Dermis microvascular lymphatic vessel endothelial cell (primary cell): ENCODE data around the gene CCDC194. TPM values are rescaled to one million over a fixed set of nuclear protein-coding genes. Genes with fewer than 3 reads are reported as not detected.

Source experiments
- DNase-seq, 2 donors: peaks; one replicate each; pipeline versions ENCODE4 v3.0.0 to v3.0.0-alpha.2; 2010; ENCODE audit warnings: low read depth in 2 of 2
- total RNA-seq: library from RNA; depleted of rRNA; stranded (reverse); fragments of >200 nt; gene quantifications from 2 replicates; pipeline ENCODE4 v1.2.1, GENCODE V29; 2014

CCDC194 gene
- total RNA-seq, 1 donor from 2014 or later, result not detected

DNA sequence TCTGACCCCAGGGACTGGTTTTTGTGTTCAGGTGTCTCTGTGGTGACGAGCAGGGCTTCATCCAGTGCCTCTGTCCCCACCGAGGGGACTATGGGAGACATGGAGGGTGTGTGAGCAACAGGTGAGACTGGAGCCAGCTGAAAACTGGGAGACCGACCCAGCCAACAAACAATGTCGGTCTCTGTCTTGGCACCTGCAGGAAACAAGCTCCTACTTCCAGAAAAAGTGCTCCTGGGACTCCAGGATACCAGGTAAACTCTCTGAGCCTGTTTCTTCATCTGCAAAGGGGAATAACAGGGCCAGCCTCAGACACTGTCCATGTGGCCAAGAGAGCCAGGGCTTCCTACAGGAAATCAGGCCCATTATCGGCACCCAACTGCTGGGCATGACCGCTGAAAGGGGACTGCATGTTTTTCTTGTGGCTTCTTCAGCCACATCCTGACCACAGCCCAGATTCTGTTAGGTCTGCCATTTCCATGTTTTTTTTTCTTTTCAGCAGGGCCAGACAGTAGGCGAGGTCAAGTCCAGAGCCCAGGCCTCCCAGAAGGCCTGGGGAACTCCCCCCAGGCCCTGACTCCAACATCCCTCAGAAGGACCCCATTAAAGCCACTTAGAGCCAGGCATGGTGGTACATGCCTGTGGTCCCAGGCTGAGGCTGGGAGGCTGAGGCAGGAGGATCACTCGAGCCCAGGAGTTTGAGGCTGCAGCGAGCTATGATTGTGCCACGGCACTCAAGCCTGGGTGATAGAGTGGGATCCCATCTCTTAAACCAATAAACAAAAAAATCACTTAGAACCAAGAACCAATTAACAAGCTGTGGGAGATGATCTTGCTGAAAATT is 12.3 kb upstream of the CCDC194 start:
- peak in 1 of 2 donors; percentile 19 for DNase-seq

DNA sequence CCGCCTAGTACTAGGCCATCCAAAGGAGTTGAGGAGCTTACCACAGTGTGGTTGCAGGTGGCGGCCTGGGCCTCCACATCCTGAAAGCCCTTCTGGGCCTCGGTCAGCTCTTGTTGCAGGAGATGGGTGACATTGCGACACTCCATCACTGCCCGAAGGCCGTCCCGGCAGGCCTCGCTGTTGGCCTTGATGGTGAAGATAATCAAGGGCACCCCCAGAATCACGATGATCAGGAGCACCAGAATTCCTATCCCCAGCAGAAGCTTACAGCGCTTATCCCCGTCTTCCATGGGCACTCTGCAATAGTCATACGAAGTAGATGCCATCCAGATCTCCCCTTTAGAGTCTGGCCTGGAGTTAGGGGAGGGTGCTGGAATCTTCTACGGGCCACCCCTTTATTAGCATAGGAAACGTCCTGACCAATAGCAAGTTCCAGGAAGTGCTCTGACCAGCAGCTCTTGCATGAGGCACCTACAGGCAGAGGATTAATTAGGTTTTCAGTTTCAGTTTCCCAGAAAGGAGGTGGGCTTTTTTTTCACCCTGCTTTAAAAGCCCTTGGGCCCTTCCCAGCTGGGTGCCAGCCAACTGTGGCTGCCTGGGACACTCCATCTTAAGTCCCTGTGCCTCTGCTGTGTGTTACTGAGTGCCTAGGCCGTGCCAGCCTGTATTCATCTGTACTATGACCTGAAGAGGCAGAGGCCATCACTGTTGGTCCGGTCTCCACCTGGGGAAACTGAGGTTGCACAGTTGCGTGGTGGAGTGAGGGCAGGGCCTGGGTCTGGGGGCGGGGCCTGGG is 11.5 kb upstream of the CCDC194 start, which contains the start of gene BST2:
TSS of gene BST2 (minus strand) at position 381 of the 796 bp plus-strand sequence. CDS start at position 326, 55 bp downstream.
- peak in 1 of 2 donors; percentile 34 for DNase-seq

DNA sequence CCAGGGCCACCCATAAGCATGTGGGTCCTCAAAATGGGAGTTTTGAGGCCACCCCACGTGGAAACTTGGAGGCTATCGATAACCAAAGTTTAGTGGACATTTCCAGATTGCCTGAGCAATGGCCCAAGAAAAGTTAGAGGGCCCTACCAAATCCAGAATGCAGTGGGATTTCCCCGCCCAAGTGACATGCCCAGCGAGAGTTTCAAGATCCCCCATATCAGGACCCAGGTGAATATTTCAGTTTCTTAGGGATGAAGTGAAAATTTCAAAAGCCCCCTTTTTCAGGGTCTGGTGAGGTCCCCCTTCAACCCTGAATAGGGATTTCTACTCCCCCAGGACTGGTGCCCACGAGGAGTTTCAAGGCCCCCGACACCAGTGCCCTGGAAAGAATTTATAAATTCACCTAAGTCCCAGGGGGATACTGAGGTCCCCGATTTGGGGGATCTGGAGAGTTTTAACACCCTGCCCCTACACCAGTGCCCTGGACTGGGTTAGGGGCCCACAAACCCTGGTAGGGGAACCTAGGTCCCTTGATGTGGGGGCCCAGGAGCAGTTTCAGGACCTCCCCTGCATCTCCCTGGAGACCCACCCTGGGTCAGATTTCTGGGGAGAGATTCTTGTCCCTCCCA is 10.7 kb upstream of the CCDC194 start:
- no peak for DNase-seq

DNA sequence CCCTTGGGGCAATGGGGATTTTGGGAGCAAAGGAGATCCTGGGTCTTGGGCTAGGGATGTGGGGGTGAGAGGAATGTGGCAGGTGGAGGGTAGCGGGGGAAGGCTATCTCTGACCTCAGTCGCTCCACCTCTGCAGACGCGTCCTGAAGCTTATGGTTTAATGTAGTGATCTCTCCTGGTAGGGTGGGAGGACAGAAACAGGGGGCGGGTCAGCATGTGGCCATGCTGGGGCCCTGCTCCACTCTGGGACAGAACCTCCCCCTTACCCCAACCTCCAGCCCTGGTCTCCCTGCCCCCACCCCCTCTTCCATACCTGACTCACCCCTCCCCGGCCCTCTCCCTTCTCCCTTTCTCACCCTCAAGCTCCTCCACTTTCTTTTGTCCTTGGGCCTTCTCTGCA is 10.0 kb upstream of the CCDC194 start:
- DNase-seq, result no peak

DNA sequence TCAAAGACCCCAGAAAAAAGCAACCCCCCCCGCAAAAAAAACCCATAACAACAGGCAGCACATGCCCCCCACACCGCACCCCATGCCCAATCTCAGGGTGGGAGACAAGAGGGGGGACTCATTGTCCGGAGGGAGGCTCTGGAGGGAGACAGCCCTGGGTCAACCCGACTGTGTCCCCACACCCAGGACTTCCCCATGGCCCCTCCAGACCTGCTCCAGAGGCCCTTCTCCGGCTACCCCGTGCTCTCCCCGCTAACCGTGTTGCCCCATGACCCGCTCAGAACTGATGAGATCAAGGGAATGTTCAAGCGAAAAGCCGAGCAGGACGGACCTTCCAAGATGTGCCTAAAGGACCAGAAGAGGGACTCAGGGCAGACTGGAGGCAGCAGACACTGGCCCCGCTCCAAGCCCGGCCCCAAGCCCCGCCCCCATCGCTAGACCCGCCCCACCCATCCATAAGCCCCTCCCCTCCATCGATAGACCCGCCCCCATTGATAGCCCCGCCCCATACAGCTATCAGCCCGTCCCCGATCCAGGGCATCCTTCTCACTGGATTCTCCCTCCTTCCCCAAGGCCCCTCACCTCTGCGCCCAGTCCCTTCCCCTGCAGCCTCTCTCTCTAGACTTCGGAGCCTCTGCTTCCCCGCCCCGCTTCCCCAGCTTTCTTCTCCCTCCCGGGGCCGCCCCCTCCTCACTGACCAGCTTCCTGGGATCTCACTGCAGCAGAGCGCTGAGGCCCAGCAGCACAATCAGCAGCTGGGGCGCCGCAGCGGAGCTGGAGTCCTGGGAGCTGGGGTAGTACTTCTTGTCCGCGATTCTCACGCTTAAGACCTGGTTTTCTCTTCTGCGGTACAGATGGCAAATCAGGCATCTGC is 9.2 kb upstream of the CCDC194 start:
- DNase-seq, result no peak

DNA sequence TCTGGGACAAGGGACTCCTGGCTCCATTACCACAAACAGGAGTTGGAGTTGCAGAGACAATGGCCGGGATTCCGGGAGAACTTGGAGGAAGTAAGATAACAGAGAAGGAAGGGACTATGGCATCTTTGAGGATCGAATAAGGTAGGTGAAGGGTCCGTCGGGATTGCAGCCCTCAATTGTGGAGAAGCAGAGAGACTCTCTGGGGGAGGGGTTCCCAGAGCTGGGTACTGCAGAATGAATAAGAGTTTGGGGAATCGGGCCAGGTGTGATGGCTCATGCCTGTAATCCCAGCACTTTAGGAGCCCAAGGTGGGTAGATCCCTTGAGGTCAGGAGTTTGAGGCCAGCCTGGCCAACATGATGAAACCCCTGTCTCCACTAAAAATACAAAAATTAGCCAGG is 7.6 kb upstream of the CCDC194 start:
- DNase-seq, result no peak

DNA sequence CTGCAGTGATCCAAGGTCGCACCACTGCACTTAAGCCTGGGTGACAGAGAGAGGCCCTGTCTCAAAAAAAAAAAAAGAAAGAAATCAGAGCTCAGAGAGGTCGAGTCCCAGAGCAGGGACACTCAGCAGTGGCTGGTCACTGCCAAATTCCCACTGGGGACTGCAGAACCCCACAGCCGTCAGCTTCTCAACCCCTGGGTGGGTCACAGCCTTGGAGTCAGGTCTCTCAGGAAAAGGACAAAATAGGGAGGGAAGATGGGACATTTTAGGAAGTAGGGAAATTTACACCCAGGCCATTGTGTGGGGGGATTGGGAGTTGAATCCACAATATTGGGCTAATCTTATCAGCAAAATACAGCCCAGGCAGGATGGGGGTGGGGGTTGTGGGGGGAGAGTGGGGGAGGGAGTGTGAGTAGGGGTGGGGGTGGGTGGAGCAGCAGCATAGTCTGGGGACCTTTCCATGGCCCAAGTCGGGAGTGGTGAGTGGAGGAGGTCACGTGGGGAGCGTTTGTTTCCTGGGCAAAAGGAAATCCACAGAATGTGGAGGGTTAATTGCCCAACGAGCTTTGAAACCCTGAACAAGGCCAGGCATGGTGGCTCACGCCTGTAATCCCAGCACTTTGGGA is 5.0 kb upstream of the CCDC194 start:
- DNase-seq, result no peak

DNA sequence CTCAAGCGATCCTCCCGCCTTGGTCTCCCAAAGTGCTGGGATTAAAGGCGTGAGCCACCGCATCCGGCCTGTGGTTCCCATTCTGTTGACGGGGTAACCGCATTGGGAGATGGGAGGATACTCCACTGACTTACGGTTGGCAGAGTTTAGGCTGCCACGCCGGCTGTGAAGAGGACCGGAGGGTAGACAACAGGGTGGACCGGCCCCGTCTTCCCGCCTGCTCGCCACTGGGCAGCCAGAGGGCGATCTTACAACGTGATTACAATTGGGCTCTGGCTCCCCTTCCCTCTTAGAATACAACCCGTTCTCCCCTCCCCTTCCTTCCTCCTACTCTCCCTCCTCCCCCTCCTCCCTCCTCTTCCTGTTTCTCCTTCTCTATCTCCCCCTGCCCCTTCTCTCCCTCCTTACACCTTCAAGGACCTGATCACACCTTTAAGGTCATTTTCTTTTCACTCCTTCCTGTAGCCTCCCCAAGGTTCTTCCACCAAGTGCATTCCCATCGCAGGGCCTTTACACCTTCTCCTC is 957 bp upstream of the CCDC194 start:
- DNase-seq, result peak; percentile 49 to 73

DNA sequence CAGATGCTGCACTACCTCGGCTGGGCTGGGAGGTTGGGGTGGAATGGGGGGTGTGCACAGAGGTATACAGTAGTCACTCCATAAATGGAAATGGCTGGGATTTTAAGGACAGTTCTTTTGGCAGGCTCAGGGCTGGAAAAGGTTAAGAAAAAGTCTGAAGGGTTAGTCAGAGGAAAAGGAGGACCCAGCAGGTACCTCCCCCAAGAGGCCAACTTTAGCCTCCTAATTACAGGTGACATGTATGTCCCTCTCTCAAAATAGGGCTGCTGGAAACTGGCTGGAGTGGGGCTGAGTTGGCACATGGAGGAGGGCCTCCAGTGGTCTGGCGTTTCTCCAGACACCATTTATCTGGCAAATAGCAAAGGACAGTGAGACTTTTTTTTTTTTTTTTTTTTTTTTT is 994 bp downstream of the CCDC194 start:
- DNase-seq, result no peak

DNA sequence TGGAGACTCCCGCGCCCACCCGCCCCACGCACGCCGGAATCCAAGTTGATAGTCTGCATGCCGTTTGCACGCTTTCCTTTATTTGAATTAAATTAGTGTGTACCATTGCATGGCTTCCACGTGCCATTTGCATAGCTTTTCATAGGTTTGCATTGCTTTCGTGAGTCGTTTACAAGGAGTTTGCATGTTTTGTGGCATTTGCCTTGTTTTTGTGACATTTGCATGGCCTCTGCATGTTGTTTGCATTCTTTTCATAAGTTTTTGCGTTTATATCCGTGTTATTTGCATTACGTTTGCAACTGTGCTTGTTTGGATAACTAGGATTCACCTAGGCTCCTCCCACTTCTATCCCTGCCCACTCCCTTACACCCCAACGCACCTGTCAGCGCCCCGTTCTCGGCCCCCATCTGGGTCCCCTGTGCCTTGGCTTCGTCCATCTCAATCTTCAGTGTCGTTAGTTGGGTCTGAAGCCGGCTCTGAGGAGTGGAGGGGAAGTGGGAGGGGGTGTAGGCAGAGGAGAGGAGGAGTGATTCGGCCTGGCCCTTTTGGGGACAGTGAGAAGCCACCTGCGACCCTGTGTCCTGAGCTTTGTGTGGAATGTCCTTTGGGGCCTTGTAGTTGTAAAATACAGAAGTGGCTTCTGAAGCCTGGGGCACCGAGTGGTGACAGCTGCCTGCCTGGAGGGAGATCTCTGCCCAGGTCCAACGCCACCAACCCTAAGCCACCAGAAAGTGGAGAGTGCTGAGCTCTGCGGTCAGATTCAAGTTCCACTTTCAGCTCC is 2.4 kb downstream of the CCDC194 start:
- DNase-seq, result no peak

DNA sequence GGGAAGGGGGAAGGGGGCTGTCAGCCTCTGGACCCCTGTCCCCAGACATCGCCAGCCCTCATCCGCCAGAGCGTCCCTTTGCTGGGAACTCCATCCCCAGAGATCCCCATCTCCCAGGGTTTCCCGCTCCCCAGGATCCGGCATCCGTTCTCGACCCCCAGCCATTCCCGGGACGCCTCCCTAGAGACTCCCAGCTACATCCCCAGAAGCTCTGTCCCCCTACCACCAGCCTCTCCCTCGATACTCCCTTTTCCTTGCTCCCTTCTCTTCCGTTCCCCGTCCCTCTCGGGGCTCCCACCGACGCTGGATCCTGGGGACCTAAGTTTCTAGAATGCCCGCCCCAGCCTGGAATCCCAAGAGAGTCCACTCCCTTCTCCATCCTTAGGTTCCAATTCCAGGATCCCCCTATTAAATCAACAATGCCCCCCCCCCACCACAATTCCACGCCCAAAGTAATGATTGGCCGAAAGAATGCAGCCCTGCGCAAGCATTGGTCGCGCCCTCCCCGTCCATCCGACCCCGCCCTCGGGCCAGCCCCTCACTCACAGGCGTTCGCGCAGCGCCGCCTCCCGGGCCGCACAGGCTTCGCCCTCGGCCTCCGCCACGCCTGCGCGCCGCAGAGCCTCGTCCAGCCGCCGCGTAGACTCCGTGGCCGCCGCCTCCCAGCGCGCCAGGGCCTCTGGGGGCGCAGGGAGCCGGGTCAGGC is 3.2 kb downstream of the CCDC194 start:
- peak; percentile 78 to 94 for DNase-seq

DNA sequence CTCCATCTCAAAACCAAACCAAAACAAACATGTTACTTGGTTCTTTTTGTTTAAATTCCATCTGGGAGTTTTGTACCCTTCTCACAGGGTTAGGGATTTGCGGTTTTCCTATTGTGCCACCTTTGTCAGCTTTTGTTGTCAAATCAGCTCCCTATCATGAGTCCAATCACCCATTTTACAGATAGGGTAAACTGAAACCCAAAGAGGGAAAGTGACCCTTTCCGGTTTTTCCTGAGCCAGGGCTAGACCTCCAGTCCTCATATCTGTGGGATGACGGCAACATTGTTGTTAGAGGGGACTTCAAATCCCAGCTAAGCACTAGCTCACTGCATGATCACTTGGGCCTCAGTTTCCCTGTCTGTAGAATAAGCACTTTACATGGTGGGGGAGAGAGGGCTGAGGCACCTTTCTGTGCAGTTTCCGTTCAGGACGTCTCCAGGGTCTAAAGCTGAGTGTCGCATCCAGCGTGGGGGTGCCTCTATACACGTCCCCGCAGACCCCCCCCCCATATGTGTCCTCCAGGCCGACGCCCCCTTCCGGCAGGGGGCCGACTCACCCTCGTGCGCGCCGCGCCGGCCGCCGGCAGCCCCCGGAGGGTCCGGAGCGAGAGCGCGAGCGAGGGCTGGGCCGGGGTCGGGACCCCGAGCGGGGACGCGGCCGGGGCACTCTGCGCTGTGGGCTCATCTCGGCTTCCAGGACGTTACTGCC is 3.9 kb downstream of the CCDC194 start:
- DNase-seq, result no peak

DNA sequence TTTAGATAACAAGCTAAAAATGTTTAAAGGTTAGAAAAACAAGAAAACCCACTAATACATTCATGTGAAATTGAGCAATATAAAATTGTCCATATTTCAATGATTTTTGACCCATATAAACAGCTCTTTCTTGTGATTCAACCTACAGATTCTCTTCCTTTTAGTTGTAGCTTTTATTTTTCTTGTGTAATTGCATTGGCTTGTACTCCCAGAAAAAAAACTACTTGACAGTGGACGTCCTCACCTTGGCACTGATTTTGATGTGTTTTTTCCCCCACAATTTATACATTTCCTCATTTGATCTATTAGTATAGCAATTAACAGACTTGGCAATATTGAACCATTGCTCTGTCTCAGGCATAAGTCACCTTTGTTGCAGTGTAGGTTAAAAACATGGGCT is 4.7 kb downstream of the CCDC194 start:
- no peak for DNase-seq

DNA sequence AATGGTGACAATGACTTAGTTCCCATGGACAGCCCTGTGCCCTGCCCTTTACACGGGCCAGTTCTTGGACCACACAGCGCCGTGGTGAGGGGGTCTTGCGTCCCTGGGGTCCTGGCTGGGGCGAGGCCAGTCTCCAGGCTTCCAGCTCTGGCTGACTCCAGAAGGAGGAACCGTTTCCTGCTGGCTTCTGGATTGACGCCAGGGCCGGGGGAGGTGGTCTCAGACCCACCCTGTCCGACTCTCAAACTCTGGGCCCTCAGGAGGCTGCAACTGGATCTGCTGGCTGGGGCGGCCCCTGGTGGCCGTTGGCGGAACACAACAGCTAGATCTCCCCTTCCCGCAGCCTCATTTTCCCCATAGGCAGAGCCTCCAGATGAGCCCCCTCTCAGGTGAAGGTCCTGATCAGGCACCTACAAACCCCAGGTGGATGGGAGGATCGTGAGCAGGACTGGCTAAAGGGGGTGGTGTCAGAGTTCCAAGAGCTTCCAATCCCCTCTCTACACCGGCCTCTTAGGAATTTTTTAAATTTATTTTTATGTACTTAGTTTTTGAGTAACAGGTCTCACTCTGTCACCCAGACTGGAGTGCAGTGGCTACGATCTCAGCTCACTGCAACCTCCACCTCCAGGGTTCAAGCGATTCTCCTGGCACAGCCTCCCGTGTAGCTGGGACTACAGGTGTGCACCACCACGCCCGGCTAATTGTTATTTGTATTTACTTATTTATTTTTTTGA is 8.0 kb downstream of the CCDC194 start:
- peak in 1 of 2 donors; percentile 61 for DNase-seq

DNA sequence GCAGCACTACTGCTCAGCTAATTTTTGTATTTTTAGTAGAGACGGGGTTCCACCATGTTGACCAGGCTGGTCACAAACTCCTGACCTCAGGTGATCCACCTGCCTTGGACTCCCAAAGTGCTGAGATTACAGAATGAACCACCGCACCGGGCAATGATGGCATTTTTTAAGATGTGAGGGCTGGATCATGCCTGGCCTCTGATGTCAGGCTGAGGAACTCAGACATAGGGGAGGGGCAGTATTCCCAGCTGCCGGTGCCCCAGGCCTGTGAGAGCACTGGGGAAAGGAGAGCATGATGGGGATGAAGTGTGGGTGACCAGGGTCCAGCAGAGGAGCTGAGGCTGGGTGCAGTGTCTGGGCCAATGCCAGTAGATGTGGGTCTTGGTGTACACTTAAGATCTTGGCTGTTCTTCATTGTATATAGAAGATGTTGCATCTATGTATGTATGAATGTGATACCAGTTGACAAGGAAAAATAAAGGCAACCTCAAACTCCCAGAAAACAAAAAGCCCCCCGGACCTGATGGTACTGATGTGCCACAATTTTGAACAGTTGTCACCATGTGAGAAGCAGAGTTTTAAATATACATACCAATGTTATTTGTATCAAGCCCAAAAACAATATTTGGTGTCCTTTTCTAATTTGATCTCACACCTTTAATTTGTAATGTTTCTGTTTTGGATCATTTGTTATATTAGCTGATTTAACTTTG is 13.4 kb downstream of the CCDC194 start:
- DNase-seq, result no peak

DNA sequence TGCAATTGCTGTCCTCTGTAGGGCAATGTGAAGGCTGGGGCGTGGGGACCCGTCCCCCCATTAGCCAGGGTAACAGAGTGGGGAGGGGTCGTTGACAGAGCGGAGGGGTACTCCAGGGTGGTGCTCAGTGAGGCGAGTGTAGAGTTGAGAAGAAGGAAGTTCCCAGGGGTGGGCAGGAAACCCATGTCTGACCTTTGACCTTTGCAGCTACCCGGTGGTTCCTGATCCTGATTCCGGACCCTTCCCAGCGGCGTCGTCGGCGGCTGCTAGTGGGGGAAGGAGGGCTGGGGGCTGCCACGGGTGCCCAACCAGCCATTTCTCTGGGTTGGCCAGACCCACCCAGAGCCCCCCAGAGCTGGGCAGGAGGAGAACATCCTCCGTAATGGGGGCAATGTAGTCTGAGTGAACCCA is 14.8 kb downstream of the CCDC194 start:
- DNase-seq, result peak in 1 of 2 donors; percentile 69

DNA sequence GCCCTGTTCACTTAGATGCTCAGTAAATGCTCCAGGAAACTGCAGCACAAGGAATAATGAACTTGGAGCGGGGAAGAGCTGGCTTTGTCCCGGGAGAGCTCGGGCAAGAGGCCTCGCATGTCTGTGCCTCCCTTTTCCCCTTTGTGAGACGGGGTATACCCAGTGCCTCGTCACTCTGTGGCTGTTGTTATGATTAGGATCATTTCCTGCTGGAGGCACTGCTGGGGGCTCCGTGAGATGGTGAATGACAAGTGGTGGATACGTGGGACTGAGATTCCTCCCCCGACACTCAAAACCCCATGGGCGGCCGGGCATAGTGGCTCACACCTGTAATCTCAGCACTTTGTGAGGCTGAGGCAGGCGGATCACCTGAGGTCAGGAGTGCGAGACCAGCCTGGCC is 15.7 kb downstream of the CCDC194 start:
- DNase-seq, result peak in 1 of 2 donors; percentile 34
